Activated T-helper 9 cell treated with anti-CD3 and anti-CD28 coated beads, Interleukin-2, amount 50 U/mL, for 16 hours (primary cell): ENCODE results near the gene NSUN2.
"Not testable (repeated sequence)": the region's sequence is repeated elsewhere in the genome, so short reads cannot be mapped to it uniquely, and the experiment has no call there.

ENCODE experiments used
- DNase-seq: peaks from one replicate; pipeline ENCODE4 v3.0.0-alpha.2; 2020; ENCODE audit warnings: low read depth

Gene NSUN2

DNA sequence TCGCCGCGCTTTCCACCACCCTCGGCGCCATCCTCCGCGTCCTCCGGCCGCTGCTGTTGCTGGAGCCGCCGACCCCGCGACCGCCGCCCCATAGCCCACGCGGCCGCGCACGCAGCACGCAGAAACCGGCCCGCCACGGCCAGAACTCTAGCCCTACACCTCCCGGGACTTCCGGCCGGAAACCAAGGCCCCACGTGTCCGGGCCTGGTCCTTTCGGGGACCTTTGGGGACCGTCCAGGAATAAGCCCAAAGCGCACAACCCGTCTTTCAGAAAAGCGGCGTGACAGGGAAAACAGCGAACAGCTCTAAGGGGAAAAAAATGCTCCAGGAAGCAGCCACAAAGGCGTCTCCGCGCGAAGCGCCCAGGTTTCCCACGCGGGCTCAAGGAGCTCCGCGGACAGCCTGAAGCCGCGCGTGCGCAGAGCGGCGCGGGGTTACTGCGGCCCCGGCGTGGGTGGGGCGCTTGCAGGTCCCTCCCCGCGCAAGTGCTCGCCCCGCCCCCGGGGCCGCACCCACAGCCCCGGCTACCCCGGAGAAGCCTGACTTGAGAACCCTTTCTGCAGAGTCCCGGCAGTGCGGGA lies at the start of gene NSUN2, which contains the start of gene SRD5A1:
NSUN2 (minus strand) TSS at position 157 of the 581 bp plus-strand sequence; CDS start at position 92, 65 bp downstream.
SRD5A1 (plus strand) TSS at position 553 of the 581 bp plus-strand sequence. CDS start 137 bp downstream, outside the sequence.
- peak; percentile 89 for DNase-seq

DNA sequence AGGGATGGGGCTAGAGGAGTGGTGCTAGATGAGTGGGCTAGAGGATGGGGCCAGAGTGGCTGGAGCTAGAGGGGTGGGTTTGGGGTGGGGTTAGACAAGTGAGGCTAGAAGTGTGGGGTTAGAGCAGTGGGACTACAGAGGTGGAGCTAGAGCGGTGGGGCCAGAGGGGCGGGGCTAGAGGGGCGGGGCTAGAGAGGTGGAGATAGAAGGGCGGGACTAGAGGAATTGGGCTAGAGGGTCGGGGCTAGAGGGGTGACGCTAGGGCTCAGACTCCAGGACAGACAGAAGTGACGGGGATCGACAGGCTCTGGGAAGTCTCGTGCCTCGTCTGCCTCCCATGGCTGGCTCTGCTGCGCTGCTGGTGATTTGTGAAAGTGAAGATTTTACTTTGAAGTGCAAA lies 49.4 kb upstream of the NSUN2 start:
- DNase-seq, result no peak

DNA sequence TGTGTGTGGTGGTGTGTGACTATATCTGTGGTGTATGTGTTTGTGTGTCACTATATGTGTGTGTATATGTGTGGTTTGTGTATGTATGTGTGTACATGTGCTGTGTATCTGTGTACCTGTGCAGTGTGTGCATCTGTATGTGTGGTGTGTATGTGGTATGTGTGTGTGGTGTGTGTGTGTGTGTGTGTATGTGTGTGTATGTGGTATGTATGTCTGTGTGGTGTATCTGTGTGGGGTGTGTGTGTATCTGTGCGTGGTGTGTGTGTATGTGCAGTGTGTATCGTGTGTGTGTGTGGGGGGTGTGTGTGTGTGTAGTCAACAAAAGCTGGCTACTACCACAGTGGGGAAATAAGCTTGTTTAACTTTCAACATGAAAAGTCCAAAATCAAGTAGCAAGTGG lies 48.8 kb upstream of the NSUN2 start:
- DNase-seq, result no peak

DNA sequence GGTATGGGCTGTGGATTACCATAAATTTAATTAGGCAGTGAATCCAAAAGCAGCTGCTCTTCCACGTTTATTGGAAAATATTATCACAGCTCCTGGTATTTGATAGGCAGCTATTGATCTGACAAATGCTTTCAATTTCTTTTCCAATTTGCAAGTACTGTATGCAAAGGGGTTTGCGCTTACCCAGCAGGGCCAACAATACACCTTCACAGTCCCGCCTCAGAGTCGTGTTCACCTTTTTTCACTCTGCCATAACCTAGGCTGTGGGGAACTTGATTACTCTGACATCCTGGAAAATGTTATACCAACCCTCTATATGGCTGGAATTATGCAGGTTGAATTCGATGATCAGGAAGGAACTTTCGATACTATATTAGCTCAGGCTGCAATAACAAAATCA lies 48.1 kb upstream of the NSUN2 start:
- no peak for DNase-seq

DNA sequence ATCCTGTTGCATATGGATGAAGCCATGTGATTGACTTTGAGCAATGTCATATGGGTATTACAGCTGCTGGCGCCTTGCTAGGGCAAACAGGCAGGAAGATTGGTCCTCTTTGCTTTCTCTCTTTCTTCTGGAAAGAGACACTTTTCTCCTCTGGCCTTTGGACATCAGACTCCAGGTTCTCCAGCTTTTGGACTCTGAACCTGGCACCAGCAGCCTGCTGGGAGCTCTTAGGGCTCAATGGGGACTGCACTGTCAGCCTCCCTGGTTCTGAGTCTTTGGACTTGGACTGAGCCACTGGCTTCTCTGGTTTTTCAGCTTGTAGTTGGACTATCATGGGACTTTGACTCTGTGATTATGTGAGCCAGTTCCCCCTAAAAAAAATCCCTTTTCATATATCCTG lies 45.5 kb upstream of the NSUN2 start:
- DNase-seq, result no peak

DNA sequence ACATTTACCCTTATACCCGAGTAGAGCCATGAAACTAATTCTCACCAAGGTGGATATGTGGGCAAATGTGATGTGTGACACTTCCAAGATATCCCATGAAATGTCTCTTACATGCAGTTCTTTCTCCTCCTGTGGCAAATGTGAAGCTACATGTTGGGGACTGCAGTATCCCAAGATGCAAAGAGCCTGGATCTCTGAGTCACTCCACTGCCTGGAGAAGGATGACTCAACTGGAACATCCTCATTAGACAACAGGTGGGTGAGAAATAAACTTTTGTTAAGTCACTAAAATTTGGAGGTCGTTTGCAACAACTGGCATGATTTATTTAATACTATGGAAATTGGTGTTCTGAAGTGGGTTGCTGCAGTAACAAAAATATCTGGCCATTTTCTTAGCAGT lies 43.9 kb upstream of the NSUN2 start:
- DNase-seq, result no peak

DNA sequence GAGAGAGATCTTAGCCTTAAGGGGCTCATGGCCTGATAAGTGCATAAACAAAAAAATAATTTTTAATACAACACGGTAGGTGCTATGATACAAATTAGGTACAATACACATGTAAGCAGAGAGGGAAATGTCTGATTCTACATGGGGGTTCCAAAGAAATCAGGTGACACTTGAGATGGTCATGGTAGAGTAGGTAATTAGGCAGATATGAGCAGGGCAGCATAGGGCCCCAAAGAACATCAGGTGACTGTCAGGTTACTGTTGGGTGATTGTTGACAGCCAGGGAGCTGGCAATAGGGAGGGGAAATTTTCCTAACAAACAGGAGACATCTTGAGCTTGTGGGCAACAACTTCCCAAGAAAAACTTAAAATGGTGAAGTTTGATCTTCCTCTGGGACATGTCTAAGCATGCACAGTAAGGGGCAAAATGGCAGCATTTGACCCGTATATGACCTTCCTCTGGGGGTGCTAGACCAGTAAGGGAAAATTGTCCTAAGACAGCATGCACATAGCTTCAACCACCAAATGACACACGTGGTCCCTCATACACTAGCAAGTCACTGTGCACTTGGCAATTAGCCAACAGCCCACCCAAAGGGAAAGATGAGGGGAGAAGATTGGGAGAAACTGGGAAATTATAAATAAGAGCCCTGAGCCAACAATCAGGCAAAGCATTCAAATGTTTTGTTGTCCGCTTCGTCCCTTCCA lies 43.1 kb upstream of the NSUN2 start:
- DNase-seq, result no peak

DNA sequence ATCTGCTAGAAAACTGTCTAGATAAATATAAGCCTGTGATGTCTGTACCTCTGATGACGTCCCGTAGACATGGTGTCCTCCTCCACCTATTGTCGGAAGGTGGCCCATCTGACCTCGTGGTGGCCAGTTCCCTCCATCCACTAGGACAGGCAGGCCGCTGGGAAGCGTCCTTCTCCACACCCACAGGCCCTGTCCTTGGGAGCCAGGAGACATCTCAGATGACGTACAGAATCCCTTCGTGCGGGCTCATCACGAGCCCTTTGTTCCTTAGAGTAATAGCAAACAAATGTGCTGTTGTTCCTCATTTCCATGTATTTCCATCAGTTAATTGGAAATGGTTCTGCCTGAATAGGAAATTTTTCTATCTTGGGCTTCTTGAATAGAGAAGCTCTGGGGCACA lies 42.0 kb upstream of the NSUN2 start:
- DNase-seq, result no peak

DNA sequence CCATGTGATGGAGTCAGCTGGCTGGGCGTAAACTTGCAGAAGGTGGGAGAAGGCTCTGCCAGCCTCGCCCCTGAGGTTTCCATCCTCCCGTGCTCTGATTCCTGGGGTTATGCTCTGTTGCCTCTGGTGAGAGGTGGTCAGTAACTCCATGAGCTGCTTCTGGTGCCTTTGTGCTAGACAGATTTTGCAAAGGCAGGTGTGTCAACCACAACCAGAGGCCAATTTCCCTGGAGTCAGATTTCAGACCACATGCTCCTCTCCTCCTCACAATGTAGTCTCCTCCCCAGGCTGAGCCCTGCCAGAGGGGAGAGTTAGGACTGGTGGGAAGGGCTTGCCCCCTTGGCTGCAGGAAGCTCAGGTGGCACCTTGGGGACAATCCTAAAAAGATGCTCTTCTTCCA lies 41.6 kb upstream of the NSUN2 start:
- no peak for DNase-seq

DNA sequence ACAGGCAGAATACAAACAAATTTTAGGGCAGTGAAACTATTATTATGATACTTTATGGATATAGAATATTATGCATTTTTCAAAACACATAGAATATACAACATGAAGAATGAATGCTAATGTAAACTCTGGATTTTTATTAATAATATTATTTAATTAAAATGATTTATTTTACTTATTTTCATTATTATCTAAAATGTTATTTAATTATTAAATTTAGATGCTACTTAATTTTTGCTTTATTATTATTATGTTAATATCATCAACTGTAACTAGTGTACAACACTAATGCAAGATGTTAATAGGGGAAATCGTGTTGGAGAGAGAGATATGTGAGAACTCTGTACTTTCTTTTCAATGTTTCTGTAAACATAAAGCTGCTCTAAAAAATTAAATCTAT lies 41.1 kb upstream of the NSUN2 start:
- DNase-seq, result no peak

DNA sequence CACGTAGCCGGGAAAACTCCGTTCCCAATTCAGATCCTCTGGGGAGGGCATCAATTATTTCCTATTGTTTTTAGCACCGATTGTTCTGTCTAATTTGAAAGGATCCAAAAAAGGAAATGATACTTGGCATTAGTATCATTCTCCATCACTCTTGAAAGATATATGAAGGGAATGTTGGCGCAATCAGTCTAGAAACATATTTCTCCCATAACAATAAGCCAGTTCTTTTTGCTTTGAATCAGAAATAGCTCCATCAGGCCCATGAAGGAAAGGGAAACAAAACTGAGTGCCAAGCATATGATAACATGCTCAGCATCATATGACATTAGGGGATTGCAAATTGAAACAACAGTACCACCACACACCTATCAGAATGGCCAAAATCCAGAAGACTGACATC lies 40.2 kb upstream of the NSUN2 start:
- no peak for DNase-seq

DNA sequence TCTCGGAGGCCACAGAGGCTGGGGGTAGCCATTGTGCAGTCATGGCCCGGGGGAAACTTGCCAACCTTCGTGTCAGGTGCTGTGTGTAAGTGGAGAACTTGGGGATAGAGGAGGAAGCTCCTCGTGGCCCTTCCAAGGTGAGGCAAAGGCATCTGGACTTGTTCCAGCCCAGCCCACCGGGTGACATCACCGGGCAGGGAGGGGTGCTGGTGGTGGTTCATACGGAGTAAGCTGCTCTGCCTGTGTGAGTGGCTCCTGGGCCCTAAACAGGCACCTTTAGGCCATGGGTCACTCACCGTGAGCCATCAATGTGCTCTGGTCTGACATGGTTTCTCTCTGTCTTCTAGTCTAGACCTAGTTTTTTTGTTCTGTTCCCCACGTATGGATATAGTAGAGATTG lies 35.9 kb upstream of the NSUN2 start:
- DNase-seq, result not testable (repeated sequence)

DNA sequence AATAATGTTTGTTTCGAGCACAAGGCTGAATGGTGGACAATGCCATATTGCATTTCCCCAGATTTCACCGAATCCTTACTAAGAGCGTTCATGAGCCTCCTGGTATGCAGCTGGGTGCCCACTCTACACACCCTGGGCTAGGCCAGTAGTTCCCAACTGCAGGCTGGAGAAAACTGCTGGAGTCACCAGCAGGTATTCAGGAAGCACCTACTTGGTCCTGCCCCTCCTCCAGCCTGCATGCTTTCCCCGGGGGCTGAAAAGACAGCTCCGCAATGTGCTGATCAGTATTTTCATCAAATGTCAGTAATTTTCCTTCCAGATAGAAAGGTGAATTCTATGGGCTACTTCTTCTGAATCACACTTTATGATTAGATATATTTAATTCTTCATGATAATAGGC lies 34.8 kb upstream of the NSUN2 start:
- DNase-seq, result no peak

DNA sequence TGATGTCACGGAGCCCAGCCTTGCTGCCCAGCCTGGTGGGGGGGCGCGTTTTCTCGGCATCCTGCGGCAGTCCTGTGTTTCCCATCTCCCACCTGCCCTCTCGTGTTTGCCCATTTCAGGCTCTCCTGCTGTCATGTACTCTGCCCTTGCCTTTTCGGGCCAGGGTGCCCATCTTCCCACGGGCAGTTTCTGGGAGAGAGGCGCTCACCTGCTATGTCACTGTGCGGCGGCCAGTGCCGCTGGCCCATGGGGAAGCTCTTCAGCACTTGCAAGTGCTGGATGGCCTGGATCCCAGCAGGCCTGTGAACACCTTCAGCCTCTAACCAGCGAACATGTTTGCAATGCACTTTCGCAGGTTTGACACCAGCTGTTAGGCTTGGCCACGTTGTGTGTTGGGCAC lies 33.9 kb upstream of the NSUN2 start:
- DNase-seq, result no peak

DNA sequence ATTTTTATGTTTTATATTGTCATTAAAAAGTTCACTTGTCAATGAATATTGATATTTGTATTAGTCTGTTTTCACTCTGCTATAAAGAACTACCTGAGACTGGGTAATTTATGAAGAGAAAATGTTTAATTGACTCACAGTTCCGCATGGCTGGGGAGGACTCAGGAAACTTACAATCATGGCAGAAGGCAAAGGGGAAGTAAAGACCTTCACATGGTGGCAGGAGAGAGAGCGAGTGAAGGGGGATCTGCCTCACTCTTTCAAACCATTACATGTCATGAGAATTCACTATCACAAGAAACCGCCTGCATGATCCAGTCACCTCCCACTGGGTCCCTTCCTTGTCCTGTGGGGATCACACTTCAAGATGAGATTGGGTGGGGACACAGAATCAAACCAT lies 27.8 kb upstream of the NSUN2 start:
- no peak for DNase-seq

DNA sequence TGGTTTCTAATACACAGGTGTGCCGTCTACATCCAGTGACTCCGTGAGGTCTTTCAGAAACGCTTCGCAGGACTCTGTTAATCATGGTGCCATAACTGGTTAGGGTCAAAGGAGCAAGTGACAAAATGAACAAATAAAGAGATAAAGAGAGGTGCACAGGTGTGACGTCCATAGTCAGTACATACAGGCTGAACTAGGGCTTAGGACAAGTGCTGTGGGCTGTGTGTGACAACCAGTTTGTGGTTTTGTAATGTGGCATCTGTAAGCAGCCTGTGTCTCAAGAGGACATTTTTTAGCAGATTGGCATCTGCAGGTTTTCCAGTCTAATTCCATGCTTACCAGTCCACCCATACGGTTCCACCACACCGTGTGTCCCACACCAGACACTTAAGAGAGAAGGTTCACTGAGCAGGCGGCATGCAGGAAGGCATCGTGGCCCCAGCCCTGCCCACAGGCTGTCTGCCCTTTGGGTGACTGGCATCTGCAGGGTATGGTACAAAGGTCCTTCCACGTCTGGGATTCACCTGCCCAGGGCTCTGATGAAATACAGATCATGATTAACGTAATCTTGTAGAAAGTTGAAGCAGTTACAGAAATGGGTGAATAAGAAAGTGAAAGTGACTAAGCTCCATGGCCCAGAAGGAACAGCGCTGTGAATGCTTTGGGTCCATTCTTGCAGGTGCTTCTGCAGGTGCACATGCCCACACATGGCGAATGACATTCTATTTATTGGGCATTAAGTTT lies 27.3 kb upstream of the NSUN2 start:
- no peak for DNase-seq

DNA sequence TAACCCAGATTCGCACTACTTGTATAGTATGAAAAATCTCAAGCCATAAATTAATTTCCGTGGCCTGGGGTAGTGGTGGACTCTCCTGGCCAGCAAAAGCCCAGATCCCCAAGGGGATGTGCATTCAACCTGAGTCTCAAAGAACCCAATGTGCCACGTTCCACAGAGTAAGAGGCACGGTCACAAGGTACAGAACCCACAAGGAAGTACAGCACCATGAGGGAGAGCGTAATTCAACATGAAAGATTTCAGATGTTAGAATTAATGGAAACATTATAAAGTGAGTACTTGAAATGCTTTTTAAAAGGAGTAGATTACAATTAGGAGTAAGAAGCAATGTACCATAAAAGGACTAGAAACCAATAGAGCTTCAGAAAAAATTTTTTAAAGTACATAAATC lies 23.8 kb upstream of the NSUN2 start:
- DNase-seq, result no peak

DNA sequence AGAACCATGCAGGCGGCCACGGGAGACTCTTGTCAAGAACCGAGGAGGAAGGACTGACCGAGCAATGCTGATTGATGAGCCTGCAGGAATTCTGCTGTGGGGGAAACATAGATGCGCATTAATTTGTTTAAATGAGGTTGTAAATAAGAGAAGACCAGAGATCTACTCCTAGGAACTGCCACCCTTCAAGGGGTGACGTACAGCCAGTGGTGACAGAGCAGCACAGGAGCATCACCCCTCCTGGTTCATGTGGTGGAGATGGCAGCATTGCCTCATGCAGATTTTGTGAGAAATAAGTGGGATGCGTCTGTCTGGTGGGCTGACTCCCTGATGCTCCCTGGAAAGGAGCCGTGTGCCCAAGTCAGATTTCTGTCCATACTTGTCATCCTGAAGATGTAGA lies 22.6 kb upstream of the NSUN2 start:
- DNase-seq, result no peak

DNA sequence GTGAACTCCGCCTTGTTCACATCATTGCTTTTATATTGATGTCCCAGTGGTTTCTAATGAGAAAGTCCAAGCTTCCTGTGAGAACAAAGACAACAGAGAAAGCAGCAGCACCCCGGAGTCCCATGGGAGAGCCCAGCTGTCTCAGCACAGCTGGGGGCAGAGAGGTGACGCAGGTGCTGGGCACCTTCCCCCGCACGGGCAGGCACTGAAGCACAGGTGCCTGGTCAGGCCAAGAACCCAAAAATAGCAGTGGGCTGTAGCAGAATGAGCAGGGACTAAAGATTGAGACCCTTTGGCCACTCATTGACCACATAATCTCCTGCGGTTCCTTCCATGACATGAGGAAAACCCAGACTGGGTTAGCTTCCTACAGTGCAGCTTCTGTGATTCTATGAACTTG lies 19.2 kb upstream of the NSUN2 start:
- DNase-seq, result no peak

DNA sequence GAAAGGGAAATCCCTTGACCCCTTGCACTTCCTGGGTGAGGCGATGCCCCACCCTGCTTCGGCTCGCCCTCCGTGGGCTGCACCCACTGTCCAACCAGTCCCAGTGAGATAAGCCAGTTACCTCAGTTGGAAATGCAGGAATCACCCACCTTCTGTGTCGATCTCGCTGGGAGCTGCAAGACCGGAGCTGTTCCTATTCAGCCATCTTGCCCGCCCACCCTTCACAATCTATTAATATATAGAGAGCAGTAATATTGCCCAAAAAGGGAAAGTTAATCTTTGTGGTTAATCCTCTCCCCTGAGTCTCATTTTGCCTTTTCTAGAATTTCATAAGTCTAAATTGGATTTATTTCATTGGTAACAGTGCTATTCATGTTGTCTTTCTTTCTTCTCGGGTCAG lies 16.8 kb upstream of the NSUN2 start:
- no peak for DNase-seq

DNA sequence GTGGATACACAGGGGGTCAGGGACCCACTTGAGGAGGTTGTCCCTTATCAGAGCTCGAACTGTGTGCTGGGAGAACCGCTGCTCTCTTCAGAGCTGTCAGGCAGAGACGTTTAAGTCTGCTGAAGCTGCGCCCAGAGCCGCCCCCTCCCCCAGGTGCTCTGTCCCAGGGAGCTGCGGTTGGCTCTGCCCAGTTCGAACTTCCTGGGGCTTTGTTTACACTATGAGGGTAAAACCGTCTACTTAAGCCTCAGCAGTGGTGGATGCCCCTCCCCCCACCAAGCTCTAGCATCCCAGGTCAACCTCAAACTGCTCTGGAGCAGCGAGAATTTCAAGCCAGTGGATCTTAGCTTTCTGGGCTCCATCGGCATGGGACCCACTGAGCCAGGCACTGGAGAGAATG lies 16.3 kb upstream of the NSUN2 start:
- no peak for DNase-seq

DNA sequence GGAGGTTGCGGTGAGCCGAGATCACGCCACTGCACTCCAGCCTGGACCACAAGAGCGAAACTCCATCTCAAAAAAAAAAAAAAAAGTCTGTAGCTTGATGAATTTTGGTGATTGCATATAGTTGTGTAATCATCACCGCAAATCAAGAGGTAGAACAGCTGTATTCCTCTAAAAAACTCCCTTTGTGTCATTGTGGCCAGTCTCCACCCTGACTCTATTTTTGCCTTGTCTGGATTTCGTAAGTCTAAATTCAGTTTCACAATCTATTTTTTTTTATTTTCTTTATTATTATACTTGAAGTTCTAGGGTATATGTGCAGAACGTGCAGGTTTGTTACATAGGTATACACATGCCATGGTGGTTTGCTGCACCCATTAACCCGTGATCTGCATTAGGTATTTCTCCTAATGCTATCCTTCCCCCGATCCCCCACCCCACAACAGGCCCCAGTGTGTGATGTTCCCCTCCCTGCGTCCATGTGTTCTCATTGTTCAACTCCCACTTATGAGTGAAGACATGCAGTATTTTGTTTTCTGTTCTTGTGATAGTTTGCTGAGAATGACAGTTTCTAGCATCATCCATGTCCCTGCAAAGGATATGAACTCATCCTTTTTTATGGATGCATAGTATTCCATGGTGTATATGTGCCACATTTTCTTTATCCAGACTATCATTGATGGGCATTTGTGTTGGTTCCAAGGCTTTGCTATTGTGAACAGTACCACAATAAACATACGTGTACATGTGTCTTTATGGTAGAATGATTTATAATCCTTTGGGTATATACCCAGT lies 12.9 kb upstream of the NSUN2 start:
- DNase-seq, result not testable (repeated sequence)
